HG02588 (cell line): ENCODE measurements around the gene PPP5C.

ENCODE experiments used
- ATAC-seq: cut with Tn5 transposase; IDR thresholded peaks from one replicate; pipeline ENCODE4 v1.9.1; 2021; ENCODE audit warnings: mild to moderate bottlenecking, moderate library complexity; ENCODE audit not compliant: unreplicated experiment

PPP5C gene

GRCh38 chr19:46330319-46330918 is 16.5 kb upstream of the PPP5C start:
- ATAC-seq, result no peak

- no peak for ATAC-seq
These were observed 9.4 kb upstream of the PPP5C start for GRCh38 chr19:46337487-46337886.

- ATAC-seq, result no peak
These were observed 7.4 kb upstream of the PPP5C start for GRCh38 chr19:46339446-46339845.

- ATAC-seq, result no peak
These were observed 6.7 kb upstream of the PPP5C start for GRCh38 chr19:46340051-46340659.

- ATAC-seq, result no peak
These were observed 5.0 kb upstream of the PPP5C start for GRCh38 chr19:46341937-46342336.

- no peak for ATAC-seq
These were observed 2.5 kb upstream of the PPP5C start for GRCh38 chr19:46344363-46344762.

- ATAC-seq, result no peak
These were observed 1.7 kb upstream of the PPP5C start for GRCh38 chr19:46345157-46345556.

GRCh38 chr19:46347572-46347883 is 641 bp downstream of the PPP5C start:
- no peak for ATAC-seq

- ATAC-seq, result no peak
These were observed 1.1 kb downstream of the PPP5C start for GRCh38 chr19:46347985-46348384.

GRCh38 chr19:46349311-46349993 is 2.6 kb downstream of the PPP5C start:
- no peak for ATAC-seq

- ATAC-seq, result no peak
These were observed 3.3 kb downstream of the PPP5C start for GRCh38 chr19:46350029-46350757.

GRCh38 chr19:46350758-46351159 is 3.9 kb downstream of the PPP5C start:
- no peak for ATAC-seq

GRCh38 chr19:46351241-46352041 is 4.6 kb downstream of the PPP5C start:
- no peak for ATAC-seq

- no peak for ATAC-seq
These were observed 7.0 kb downstream of the PPP5C start for GRCh38 chr19:46353730-46354528.

- no peak for ATAC-seq
These were observed 8.6 kb downstream of the PPP5C start for GRCh38 chr19:46355234-46356148.

- no peak for ATAC-seq
These were observed 9.5 kb downstream of the PPP5C start for GRCh38 chr19:46356149-46357055.

- ATAC-seq, result no peak
These were observed 11.1 kb downstream of the PPP5C start for GRCh38 chr19:46357846-46358583.

- no peak for ATAC-seq
These were observed 15.0 kb downstream of the PPP5C start for GRCh38 chr19:46361915-46362314.
